SU-DHL-6 (cell line): ENCODE data around the gene HMG20A.

ENCODE experiments used
- CTCF ChIP-seq: fragments of 200-600 bp; sonication (generic); IDR thresholded peaks from one replicate; pipeline ENCODE4 v1.5.1; 2017; ENCODE audit warnings: antibody characterized with exemption, mild to moderate bottlenecking, low read length, moderate library complexity; ENCODE audit not compliant: insufficient read depth, poor library complexity, severe bottlenecking
- EZH2phosphoT487 ChIP-seq: fragments of 200-600 bp; sonication (generic), shearing (Covaris generic); conservative IDR thresholded peaks from 2 replicates; pipeline ENCODE4 v1.6.1; 2018; ENCODE audit warnings: mild to moderate bottlenecking, antibody characterized with exemption, low read length, moderate library complexity, mixed read lengths

GRCh38 chr15:77494073-77494867 lies 73.6 kb downstream of the HMG20A start:
- TF ChIP-seq CTCF (no peak), EZH2phosphoT487 (no peak)
